DOHH2 (cell line): Measurements from ENCODE around the gene PLXNA1.

Experiments
- CTCF ChIP-seq: fragments of 200-600 bp; sonication (generic); IDR thresholded peaks from one replicate; pipeline ENCODE4 v1.5.1; 2014; ENCODE audit warnings: antibody characterized with exemption, mild to moderate bottlenecking, low read depth, low read length; ENCODE audit not compliant: poor library complexity, severe bottlenecking
- EZH2phosphoT487 ChIP-seq: fragments of 200-600 bp; sonication (generic); IDR thresholded peaks from 2 replicates; pipeline ENCODE4 v1.6.1; 2017; ENCODE audit warnings: borderline replicate concordance, mild to moderate bottlenecking, antibody characterized with exemption, low read length, moderate library complexity, mixed read lengths

- no peak for TF ChIP-seq CTCF
- TF ChIP-seq EZH2phosphoT487: no peak
Measured at GRCh38 chr3:126992216-126992615, 9.3 kb downstream of the PLXNA1 start.
